Astrocyte of the cerebellum (primary cell): Measurements from ENCODE around the gene AOAH.

ENCODE experiments used
- DNase-seq: peaks from one replicate; pipeline ENCODE4 v3.0.0-alpha.2; 2011; ENCODE audit warnings: low read depth
- H3K4me3 ChIP-seq: 2 replicates; pipeline ENCODE4 v1.5.1; 2011; ENCODE audit warnings: mild to moderate bottlenecking, low read depth, low read length, moderate library complexity
- in situ Hi-C: cut with HindIII; loops from 2 replicates; pipeline ENCODE4 v1.10.0; 2017; ENCODE audit warnings: low sequenced_read_pairs
- TF ChIP-seq, protein P1 (sequence below): IDR thresholded peaks from 2 replicates; pipeline ENCODE4 v1.5.1; 2012; ENCODE audit warnings: low read length, low read depth, moderate library complexity, mild to moderate bottlenecking; ENCODE audit errors: missing control alignments

Gene AOAH

DNA sequence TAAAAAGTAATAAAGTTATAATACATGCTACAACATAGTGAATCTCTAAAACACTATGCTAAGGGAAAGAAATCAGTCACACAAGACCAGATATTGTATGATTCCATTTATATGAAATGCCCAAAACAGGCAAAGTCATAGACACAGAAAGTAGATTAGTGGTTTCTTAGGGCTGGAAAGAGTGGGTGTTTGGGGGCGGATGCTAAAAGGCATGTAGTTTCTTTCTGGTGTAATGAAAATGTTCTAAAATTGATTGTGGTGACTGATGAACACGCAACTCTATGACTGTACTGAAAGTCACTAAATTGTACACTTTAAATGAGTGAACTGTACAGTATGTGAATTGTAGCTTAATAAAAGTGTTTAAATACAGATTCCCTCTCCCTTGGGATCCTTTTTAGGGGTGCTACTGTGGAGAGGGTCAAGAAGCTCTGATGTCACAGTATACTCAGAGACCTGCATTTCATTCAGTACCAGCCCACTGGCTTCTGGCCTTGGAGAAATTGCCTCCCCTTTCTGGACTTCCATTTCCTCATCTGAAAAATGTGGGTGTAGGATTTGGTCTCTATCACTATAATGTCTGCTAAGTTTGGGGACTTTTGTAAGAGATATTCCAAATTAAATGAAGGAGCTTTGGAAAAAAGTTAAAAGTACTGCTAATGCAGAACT is 46.4 kb downstream of the AOAH start:
- no peak for DNase-seq
- no peak overlapping the region for H3K4me3 ChIP-seq
- TF ChIP-seq, protein P1, sequence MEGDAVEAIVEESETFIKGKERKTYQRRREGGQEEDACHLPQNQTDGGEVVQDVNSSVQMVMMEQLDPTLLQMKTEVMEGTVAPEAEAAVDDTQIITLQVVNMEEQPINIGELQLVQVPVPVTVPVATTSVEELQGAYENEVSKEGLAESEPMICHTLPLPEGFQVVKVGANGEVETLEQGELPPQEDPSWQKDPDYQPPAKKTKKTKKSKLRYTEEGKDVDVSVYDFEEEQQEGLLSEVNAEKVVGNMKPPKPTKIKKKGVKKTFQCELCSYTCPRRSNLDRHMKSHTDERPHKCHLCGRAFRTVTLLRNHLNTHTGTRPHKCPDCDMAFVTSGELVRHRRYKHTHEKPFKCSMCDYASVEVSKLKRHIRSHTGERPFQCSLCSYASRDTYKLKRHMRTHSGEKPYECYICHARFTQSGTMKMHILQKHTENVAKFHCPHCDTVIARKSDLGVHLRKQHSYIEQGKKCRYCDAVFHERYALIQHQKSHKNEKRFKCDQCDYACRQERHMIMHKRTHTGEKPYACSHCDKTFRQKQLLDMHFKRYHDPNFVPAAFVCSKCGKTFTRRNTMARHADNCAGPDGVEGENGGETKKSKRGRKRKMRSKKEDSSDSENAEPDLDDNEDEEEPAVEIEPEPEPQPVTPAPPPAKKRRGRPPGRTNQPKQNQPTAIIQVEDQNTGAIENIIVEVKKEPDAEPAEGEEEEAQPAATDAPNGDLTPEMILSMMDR = no peak
- in situ Hi-C loops = no loop called here

GRCh38 chr7:36673703-36674102 is 50.6 kb downstream of the AOAH start:
- H3K4me3 ChIP-seq = no peak overlapping the region
- TF ChIP-seq, protein P1 = no peak
- no peak for DNase-seq
- in situ Hi-C loops = no loop called here

GRCh38 chr7:36671432-36671829 is 52.9 kb downstream of the AOAH start:
- TF ChIP-seq, protein P1 = no peak
- DNase-seq = no peak
- in situ Hi-C loops = no loop called here
- H3K4me3 ChIP-seq = no peak overlapping the region

- in situ Hi-C loops = no loop called here
- peak; percentile 39 for DNase-seq
- no peak overlapping the region for H3K4me3 ChIP-seq
- TF ChIP-seq, protein P1 = peak; percentile 95
These were observed 53.5 kb downstream of the AOAH start for GRCh38 chr7:36670585-36671431.

DNA sequence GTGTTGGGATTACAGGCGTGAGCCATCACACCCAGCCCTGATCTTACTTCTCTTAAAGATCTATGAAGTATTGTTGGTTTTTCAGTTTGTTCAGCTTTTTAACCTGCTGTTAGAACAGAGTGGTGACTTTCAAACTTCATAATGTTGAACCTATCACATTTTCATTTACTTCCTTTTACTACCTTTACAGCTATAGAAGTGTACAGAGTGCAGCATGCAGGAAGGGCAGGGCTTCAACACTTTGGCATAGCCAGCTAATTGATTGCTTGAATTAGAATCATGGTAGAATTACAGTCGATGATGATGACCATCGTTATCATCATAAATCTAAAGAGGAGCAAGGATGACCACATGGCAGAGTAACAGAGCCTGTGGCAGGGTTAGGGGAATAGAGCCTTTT is 55.5 kb downstream of the AOAH start:
- DNase-seq = no peak
- H3K4me3 ChIP-seq = no peak overlapping the region
- TF ChIP-seq, protein P1 = no peak
- in situ Hi-C loops = no loop called here

GRCh38 chr7:36668080-36668479 is 56.2 kb downstream of the AOAH start:
- TF ChIP-seq, protein P1 = no peak
- H3K4me3 ChIP-seq = no peak overlapping the region
- in situ Hi-C loops = no loop called here
- no peak for DNase-seq
